Bronchial epithelial cell (primary cell): ENCODE data around the gene ZNF423. TPM values are rescaled to one million over a fixed set of nuclear protein-coding genes. Genes with fewer than 3 reads are reported as not detected.
A peak's percentile ranks its signal among the peaks of the same experiment; 100 is the strongest.

ENCODE experiments used
- DNase-seq: peaks from one replicate; pipeline ENCODE4 v3.0.0-alpha.2; 2010; ENCODE audit warnings: low read depth
- FAIRE-seq: peaks from 2 replicates; lab custom pipeline; 2011; peaks lifted over from hg19 to GRCh38; lab: Jason Lieb, UNC
- H3K27me3 ChIP-seq: 2 replicates; pipeline ENCODE4 v1.5.1; 2011; ENCODE audit warnings: low read length; ENCODE audit not compliant: control insufficient read depth, insufficient read depth
- H3K36me3 ChIP-seq: 2 replicates; pipeline ENCODE4 v1.5.1; 2011; ENCODE audit warnings: low read length; ENCODE audit not compliant: control insufficient read depth, insufficient read depth
- H3K4me3 ChIP-seq: 2 replicates; pipeline ENCODE4 v1.5.1; 2011; ENCODE audit warnings: mild to moderate bottlenecking, low read depth, low read length, control low read depth
- CTCF ChIP-seq: IDR thresholded peaks from 2 replicates; pipeline ENCODE4 v1.5.1; 2011; ENCODE audit warnings: mild to moderate bottlenecking, moderate library complexity, low read length, control low read depth, inconsistent platforms; ENCODE audit not compliant: insufficient read depth, severe bottlenecking
- total RNA-seq: library from RNA; depleted of rRNA; stranded (reverse); fragments of >200 nt; gene quantifications from 2 replicates; pipeline ENCODE4 v1.2.1, GENCODE V29; 2014

The ZNF423 gene
- total RNA-seq, 1 donor from 2014 or later, result under 0.01 TPM

GRCh38 chr16:49526860-49527365, 329.0 kb downstream of the ZNF423 start:
- DNase-seq (no peak), FAIRE-seq (no peak)
- H3K4me3 ChIP-seq, result no peak overlapping the region
- H3K27me3 ChIP-seq, result no peaks in the 10 kb centered on the region
- H3K36me3 ChIP-seq, result no peaks in the 10 kb centered on the region
- no peak for TF ChIP-seq CTCF

GRCh38 chr16:49524947-49525315, 331.0 kb downstream of the ZNF423 start:
- FAIRE-seq (no peak), DNase-seq (no peak)
- Histone ChIP-seq H3K36me3 (no peaks in the 10 kb centered on the region), H3K4me3 (no peak overlapping the region), H3K27me3 (no peaks in the 10 kb centered on the region)
- TF ChIP-seq CTCF, result no peak

- TF ChIP-seq CTCF, result no peak
- no peaks in the 10 kb centered on the region for H3K27me3 ChIP-seq
- no peak for FAIRE-seq
These were observed 331.5 kb downstream of the ZNF423 start for GRCh38 chr16:49524216-49524946.

GRCh38 chr16:49523435-49524159, 332.3 kb downstream of the ZNF423 start:
- DNase-seq, result no peak
- TF ChIP-seq CTCF, result no peak
- Histone ChIP-seq H3K36me3 (no peaks in the 10 kb centered on the region), H3K4me3 (no peak overlapping the region), H3K27me3 (no peaks in the 10 kb centered on the region)
- peak; percentile 18 for FAIRE-seq

More at GRCh38 chr16:49524216-49524946, 331.5 kb downstream of the ZNF423 start:
- DNase-seq, result no peak
- H3K36me3 ChIP-seq, result no peaks in the 10 kb centered on the region
- no peak overlapping the region for H3K4me3 ChIP-seq

- H3K4me3 ChIP-seq, result no peak overlapping the region
- no peak for TF ChIP-seq CTCF
- FAIRE-seq (no peak), DNase-seq (no peak)
- H3K36me3 ChIP-seq, result no peaks in the 10 kb centered on the region
- no peaks in the 10 kb centered on the region for H3K27me3 ChIP-seq
These were observed 334.1 kb downstream of the ZNF423 start for GRCh38 chr16:49521734-49522325.
